ENCODE results near the gene GIMAP8.

GRCh38 chr7:150407588-150408392 is 42.6 kb upstream of the GIMAP8 start:
- TF ChIP-seq CTCF (IDR thresholded peaks at IDR 0.05) (no peak), POLR2AphosphoS5 (IDR thresholded peaks at IDR 0.05; ENCODE audit: low read depth, low read length) (no peak), FOXJ3 (CRISPR knock-in tag; IDR thresholded peaks at IDR 0.05) (no peak), YY1 (IDR thresholded peaks at IDR 0.05; ENCODE audit: low read depth) (no peak), TAF1 (IDR thresholded peaks at IDR 0.05; ENCODE audit: borderline replicate concordance, low read depth, low read length) (no peak), FOSL2 (IDR thresholded peaks at IDR 0.05; ENCODE audit: borderline replicate concordance, low read depth) (no peak), SIN3A (IDR thresholded peaks at IDR 0.05; ENCODE audit: borderline replicate concordance, low read depth, low read length) (no peak), RAD21 (IDR thresholded peaks at IDR 0.05; ENCODE audit: low read length) (no peak), FOXM1 (IDR thresholded peaks at IDR 0.05; ENCODE audit: low read depth) (no peak), CHD2 (IDR thresholded peaks at IDR 0.05; ENCODE audit: low read length, partially characterized antibody) (no peak), RFX5 (IDR thresholded peaks at IDR 0.05; ENCODE audit: low read length) (no peak), NFIC (IDR thresholded peaks at IDR 0.05; ENCODE audit: borderline replicate concordance) (no peak), RXRA (IDR thresholded peaks at IDR 0.05; ENCODE audit: borderline replicate concordance, low read depth) (no peak), REST (IDR thresholded peaks at IDR 0.05; ENCODE audit: low read depth, low read length) (no peak)
